Endothelial cell of umbilical vein (primary cell): ENCODE data around the gene TTLL10. TPM values are rescaled to one million over a fixed set of nuclear protein-coding genes. Genes with fewer than 3 reads are reported as not detected.

ENCODE experiments used
- BruUV-seq: library from RNA; stranded (reverse); fragments of 400-500 nt; replicated peaks from 2 replicates; lab custom pipeline; 2021; lab: Mats Ljungman, UMichigan
- CTCF ChIA-PET: fragments of 300-600, 350-600 bp; sonication (Branson Sonifier 250); formaldehyde crosslinking; loops from one replicate; lab custom pipeline; 2021; ENCODE audit warnings: antibody characterized with exemption, inconsistent platforms; lab: Charles Lee
- POLR2A ChIA-PET: fragments of 300-600, 350-600 bp; sonication (Branson Sonifier 250); formaldehyde crosslinking; loops from one replicate; lab custom pipeline; 2021; ENCODE audit warnings: antibody characterized with exemption, inconsistent platforms; lab: Charles Lee
- DNase-seq: peaks from one replicate; pipeline ENCODE4 v3.0.0-alpha.2; 2011; ENCODE audit warnings: low read depth, low spot score
- FAIRE-seq: peaks from 2 replicates; lab custom pipeline; 2011; peaks lifted over from hg19 to GRCh38; lab: Jason Lieb, UNC
- H2AFZ ChIP-seq: 2 replicates; pipeline ENCODE4 v1.6.0; 2012; ENCODE audit warnings: low read depth, low read length, control low read depth, inconsistent platforms
- H3K27ac ChIP-seq: 2 replicates; pipeline ENCODE4 v1.5.1; 2011; ENCODE audit warnings: low read depth, mild to moderate bottlenecking, control low read depth, low read length, moderate library complexity; ENCODE audit not compliant: insufficient read depth
- H3K27me3 ChIP-seq, 2 experiments: 2 replicates each; pipeline versions ENCODE4 v1.6.0 to v1.6.1; 2011; ENCODE audit warnings: low read length in 2 of 2, mixed read lengths in 1 of 2; ENCODE audit not compliant: control insufficient read depth in 2 of 2, insufficient read depth in 2 of 2
- H3K36me3 ChIP-seq, 2 experiments: 2 replicates in 1 of 2; 3 replicates in 1 of 2; pipeline ENCODE4 v1.5.1; 2011; ENCODE audit warnings: low read length in 2 of 2, mild to moderate bottlenecking in 1 of 2, moderate library complexity in 1 of 2; ENCODE audit not compliant: control insufficient read depth in 2 of 2, insufficient read depth in 2 of 2; ENCODE audit errors: extremely low read depth in 1 of 2
- H3K4me1 ChIP-seq: 3 replicates; pipeline ENCODE4 v1.5.1; 2011; ENCODE audit warnings: mild to moderate bottlenecking, low read length; ENCODE audit not compliant: control insufficient read depth, insufficient read depth; ENCODE audit errors: extremely low read depth
- H3K4me2 ChIP-seq: 2 replicates; pipeline ENCODE4 v1.6.1; 2011; ENCODE audit warnings: low read length, control low read depth, mixed read lengths; ENCODE audit not compliant: insufficient read depth
- H3K4me3 ChIP-seq, 3 experiments: fragments of 200-600 bp in 1 of 3; sonication (generic), shearing (Covaris generic) in 1 of 3; replicated peaks in 1 of 3; 2 replicates each; pipeline ENCODE4 v1.5.1; 2011 to 2016; ENCODE audit warnings: control low read depth in 3 of 3, low read length in 3 of 3, mild to moderate bottlenecking in 2 of 3, inconsistent platforms in 1 of 3, low read depth in 1 of 3, moderate library complexity in 1 of 3; ENCODE audit not compliant: insufficient read depth in 1 of 3
- H3K79me2 ChIP-seq: 2 replicates; pipeline ENCODE4 v1.6.0; 2012; ENCODE audit warnings: low read length, inconsistent platforms; ENCODE audit not compliant: control insufficient read depth, insufficient read depth
- H3K9ac ChIP-seq: replicated peaks from 2 replicates; pipeline ENCODE3; 2011; ENCODE audit warnings: low read length, control low read depth; ENCODE audit not compliant: insufficient read depth; ENCODE audit errors: extremely low read depth
- H3K9me1 ChIP-seq: replicated peaks from 3 replicates; pipeline ENCODE4 v1.6.0; 2011; ENCODE audit warnings: mild to moderate bottlenecking, low read length; ENCODE audit not compliant: control insufficient read depth, insufficient read depth; ENCODE audit errors: extremely low read depth
- H3K9me3 ChIP-seq: replicated peaks from 2 replicates; pipeline ENCODE4 v1.5.1; 2012; ENCODE audit warnings: low read length, inconsistent platforms; ENCODE audit not compliant: control insufficient read depth, insufficient read depth
- H4K20me1 ChIP-seq: replicated peaks from 2 replicates; pipeline ENCODE3; 2011; ENCODE audit warnings: mild to moderate bottlenecking, low read length; ENCODE audit not compliant: control insufficient read depth, insufficient read depth; ENCODE audit errors: extremely low read depth
- EZH2 ChIP-seq: IDR thresholded peaks from 2 replicates; pipeline ENCODE4 v1.6.1; 2012; ENCODE audit warnings: borderline replicate concordance, low read depth, mild to moderate bottlenecking, moderate library complexity, low read length, inconsistent platforms; ENCODE audit not compliant: severe bottlenecking
- FOS ChIP-seq: IDR thresholded peaks from 2 replicates; pipeline ENCODE4 v1.6.1; 2011; ENCODE audit warnings: mild to moderate bottlenecking, low read length, moderate library complexity, borderline replicate concordance; ENCODE audit not compliant: insufficient read depth
- GATA2 ChIP-seq: IDR thresholded peaks from 2 replicates; pipeline ENCODE4 v1.7.0; 2011; ENCODE audit warnings: low read depth, mild to moderate bottlenecking, moderate library complexity, mixed read lengths, low read length; ENCODE audit not compliant: insufficient read length, insufficient read depth
- JUN ChIP-seq: IDR thresholded peaks from 2 replicates; pipeline ENCODE4 v1.6.1; 2011; ENCODE audit warnings: borderline replicate concordance, low read depth; ENCODE audit not compliant: insufficient read length, insufficient read depth
- MYC ChIP-seq: IDR thresholded peaks from one replicate; pipeline ENCODE4 v1.6.1; 2011; ENCODE audit warnings: mild to moderate bottlenecking, low read depth, low read length
- POLR2A ChIP-seq: IDR thresholded peaks from 2 replicates; pipeline ENCODE4 v1.6.1; 2012; ENCODE audit warnings: low read depth, mild to moderate bottlenecking, control low read depth, low read length
- POLR2AphosphoS5 ChIP-seq: IDR thresholded peaks from 2 replicates; pipeline ENCODE4 v1.6.1; 2012; ENCODE audit warnings: low read depth, mild to moderate bottlenecking, control low read depth, low read length, moderate library complexity; ENCODE audit not compliant: insufficient read depth
- dilution Hi-C: fragments of 300-500 bp; cut with MboI; formaldehyde crosslinking; loops from one replicate; pipeline ENCODE4 v1.15.0; 2019; ENCODE audit warnings: low sequenced_read_pairs; ENCODE audit not compliant: extremely low pct_ligation_motif_present
- intact Hi-C: fragments of 100-400 bp; cut with micrococcal nuclease; formaldehyde crosslinking; loops from one replicate; pipeline ENCODE4 v1.10.0; 2022
- polyA plus RNA-seq, 4 experiments: library from polyadenylated mRNA; depleted of rRNA in 3 of 4; stranded (reverse) in 3 of 4; unstranded in 1 of 4; fragments of >200 nt; gene quantifications; 2 replicates each; pipeline versions ENCODE4 v1.2.1 to v1.2.3, GENCODE V29; 2011 to 2012; ENCODE audit warnings: missing spikeins in 1 of 4
- total RNA-seq: library from RNA; stranded (reverse); gene quantifications from 2 replicates; pipeline ENCODE4 v1.2.3, GENCODE V29; 2021
- TF ChIP-seq, protein P1 (sequence below): IDR thresholded peaks from 2 replicates; pipeline ENCODE4 v1.6.1; 2011; ENCODE audit not compliant: insufficient read depth, insufficient read length
- TF ChIP-seq, protein P2 (sequence below), 2 donors: IDR thresholded peaks; 1 replicate in 1 of 2; 2 replicates in 1 of 2; pipeline ENCODE4 v1.5.1; 2011; ENCODE audit warnings: low read length in 2 of 2, mild to moderate bottlenecking in 2 of 2, moderate library complexity in 2 of 2, control low read depth in 1 of 2, inconsistent platforms in 1 of 2, low read depth in 1 of 2; ENCODE audit not compliant: insufficient read depth in 1 of 2; ENCODE audit errors: extremely low read depth in 1 of 2

Gene TTLL10
- total and polyA plus RNA-seq, 2 donors (not counting 3 experiments of a cell fraction or from before 2014, with no cell fraction given), result not detected

DNA sequence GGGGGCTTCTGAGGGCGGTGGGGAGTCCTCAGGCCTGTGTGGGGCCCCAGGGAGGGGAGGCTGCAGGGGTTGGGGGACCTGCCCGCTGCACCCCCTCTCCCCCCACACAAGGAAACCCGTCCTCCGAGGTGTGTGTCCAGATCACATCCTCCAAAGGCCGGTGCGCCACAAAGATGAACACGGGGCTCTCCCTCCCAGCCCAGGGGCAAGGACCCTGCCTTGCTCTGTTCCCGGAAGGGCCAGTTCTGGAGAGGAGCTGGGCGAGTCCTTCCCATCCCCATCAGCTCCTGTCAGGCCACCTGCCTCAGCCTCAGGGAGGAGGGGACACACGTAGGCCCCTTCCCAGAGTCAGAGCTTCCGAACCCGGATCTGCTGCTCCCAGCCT lies 2.5 kb upstream of the TTLL10 start:
- Histone ChIP-seq H3K9me1 (no peaks in the 10 kb centered on the region), H3K27me3 (peaks cover 16% of the 10 kb centered on the region in 2 experiments), H3K27ac (no peak overlapping the region), H3K9me3 (no peaks in the 10 kb centered on the region), H3K4me1 (no peaks in the 10 kb centered on the region), H4K20me1 (no peaks in the 10 kb centered on the region), H2AFZ (no peak overlapping the region), H3K79me2 (no peaks in the 10 kb centered on the region), H3K4me3 (no peak overlapping the region), H3K36me3 (no peaks in the 10 kb centered on the region), H3K4me2 (no peak overlapping the region), H3K9ac (no peak overlapping the region)
- ChIA-PET POLR2A (no interaction called here), CTCF (interaction anchor here (1.1 kb wide), 1 partner anchor 16 kb away, joined by 3 read pairs; no protein-coding TSS in a partner anchor)
- intact Hi-C loops, result no loop called here
- no TSS peak for BruUV-seq
- FAIRE-seq, result no peak
- DNase-seq, result no peak
- dilution Hi-C loops, result no loop called here
- TF ChIP-seq POLR2AphosphoS5 (no peak), JUN (no peak), GATA2 (no peak), POLR2A (no peak), EZH2 (no peak), FOS (no peak), MYC (no peak)
- TF ChIP-seq, protein P1, sequence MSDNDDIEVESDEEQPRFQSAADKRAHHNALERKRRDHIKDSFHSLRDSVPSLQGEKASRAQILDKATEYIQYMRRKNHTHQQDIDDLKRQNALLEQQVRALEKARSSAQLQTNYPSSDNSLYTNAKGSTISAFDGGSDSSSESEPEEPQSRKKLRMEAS, result no peak
- TF ChIP-seq, protein P2, sequence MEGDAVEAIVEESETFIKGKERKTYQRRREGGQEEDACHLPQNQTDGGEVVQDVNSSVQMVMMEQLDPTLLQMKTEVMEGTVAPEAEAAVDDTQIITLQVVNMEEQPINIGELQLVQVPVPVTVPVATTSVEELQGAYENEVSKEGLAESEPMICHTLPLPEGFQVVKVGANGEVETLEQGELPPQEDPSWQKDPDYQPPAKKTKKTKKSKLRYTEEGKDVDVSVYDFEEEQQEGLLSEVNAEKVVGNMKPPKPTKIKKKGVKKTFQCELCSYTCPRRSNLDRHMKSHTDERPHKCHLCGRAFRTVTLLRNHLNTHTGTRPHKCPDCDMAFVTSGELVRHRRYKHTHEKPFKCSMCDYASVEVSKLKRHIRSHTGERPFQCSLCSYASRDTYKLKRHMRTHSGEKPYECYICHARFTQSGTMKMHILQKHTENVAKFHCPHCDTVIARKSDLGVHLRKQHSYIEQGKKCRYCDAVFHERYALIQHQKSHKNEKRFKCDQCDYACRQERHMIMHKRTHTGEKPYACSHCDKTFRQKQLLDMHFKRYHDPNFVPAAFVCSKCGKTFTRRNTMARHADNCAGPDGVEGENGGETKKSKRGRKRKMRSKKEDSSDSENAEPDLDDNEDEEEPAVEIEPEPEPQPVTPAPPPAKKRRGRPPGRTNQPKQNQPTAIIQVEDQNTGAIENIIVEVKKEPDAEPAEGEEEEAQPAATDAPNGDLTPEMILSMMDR (IDR thresholded peaks at IDR 0.05; ENCODE audit: extremely low read depth in 1 of 2, insufficient read depth in 1 of 2, low read depth in 1 of 2, low read length in 2 of 2), result no peak
